Fibroblast of pulmonary artery (primary cell): Measurements from ENCODE around the gene SLC35F3.

ENCODE experiments used
- DNase-seq: peaks from one replicate; pipeline ENCODE4 v3.0.0-alpha.2; 2010; ENCODE audit warnings: low read depth
- H3K4me3 ChIP-seq: replicated peaks from 2 replicates; pipeline ENCODE4 v1.5.1; 2011; ENCODE audit warnings: low read depth, mild to moderate bottlenecking, control low read depth, low read length, moderate library complexity
- CTCF ChIP-seq: IDR thresholded peaks from 2 replicates; pipeline ENCODE4 v1.5.1; 2011; ENCODE audit warnings: mild to moderate bottlenecking, control low read depth, low read length, inconsistent platforms; ENCODE audit errors: missing control alignments

SLC35F3 gene

GRCh38 chr1:233867028-233867427, 37.4 kb upstream of the SLC35F3 start:
- H3K4me3 ChIP-seq, result no peak overlapping the region
- DNase-seq, result no peak
- TF ChIP-seq CTCF, result no peak

- no peak for DNase-seq
- H3K4me3 ChIP-seq, result no peak overlapping the region
- no peak for TF ChIP-seq CTCF
Measured at GRCh38 chr1:233868461-233868860, 36.0 kb upstream of the SLC35F3 start.

GRCh38 chr1:233869680-233870079, 34.8 kb upstream of the SLC35F3 start:
- no peak for TF ChIP-seq CTCF
- H3K4me3 ChIP-seq, result no peak overlapping the region
- DNase-seq, result no peak

GRCh38 chr1:233873666-233874065, 30.8 kb upstream of the SLC35F3 start:
- no peak for TF ChIP-seq CTCF
- H3K4me3 ChIP-seq, result no peak overlapping the region
- DNase-seq, result no peak

- no peak for TF ChIP-seq CTCF
- no peak for DNase-seq
Measured at GRCh38 chr1:233879841-233880240, 24.6 kb upstream of the SLC35F3 start.

GRCh38 chr1:233883671-233884070, 20.8 kb upstream of the SLC35F3 start:
- no peak for DNase-seq
- TF ChIP-seq CTCF, result no peak
- H3K4me3 ChIP-seq, result no peak overlapping the region

More at GRCh38 chr1:233879841-233880240, 24.6 kb upstream of the SLC35F3 start:
- H3K4me3 ChIP-seq, result no peak overlapping the region

GRCh38 chr1:233884461-233885151, 19.9 kb upstream of the SLC35F3 start:
- no peak overlapping the region for H3K4me3 ChIP-seq
- no peak for DNase-seq
- TF ChIP-seq CTCF, result no peak
